ENCODE data around the gene OR6B2.
"Not testable (repeated sequence)": the region's sequence is repeated elsewhere in the genome, so short reads cannot be mapped to it uniquely, and the experiment has no call there.

The OR6B2 gene
- 0 reads per million in 18 experiments for total RNA-seq

- DNase-seq: no peak
Observed at GRCh38 chr2:240030379-240031094, at the start of gene OR6B2. Gene OR6B2 (minus strand): TSS chr2:240030429. CDS start chr2:240030429, 0 bp downstream.

- DNase-seq: no peak
Observed at GRCh38 chr2:240078631-240079030, 48.4 kb upstream of the OR6B2 start.

GRCh38 chr2:240077442-240077841 lies 47.2 kb upstream of the OR6B2 start:
- no peak for DNase-seq

GRCh38 chr2:240074545-240074944 lies 44.3 kb upstream of the OR6B2 start:
- DNase-seq: no peak

GRCh38 chr2:240070907-240071306 lies 40.7 kb upstream of the OR6B2 start:
- DNase-seq: no peak

- no peak for DNase-seq
Observed at GRCh38 chr2:240069829-240070228, 39.6 kb upstream of the OR6B2 start.

- no peak for DNase-seq
Observed at GRCh38 chr2:240068193-240068592, 38.0 kb upstream of the OR6B2 start.

GRCh38 chr2:240066489-240066888 lies 36.3 kb upstream of the OR6B2 start:
- DNase-seq: no peak

GRCh38 chr2:240064898-240065297 lies 34.7 kb upstream of the OR6B2 start:
- no peak for DNase-seq

- DNase-seq: peak; percentile 64 to 67
Observed at GRCh38 chr2:240060977-240061591, 30.9 kb upstream of the OR6B2 start.

GRCh38 chr2:240056678-240057077 lies 26.4 kb upstream of the OR6B2 start:
- DNase-seq: no peak

GRCh38 chr2:240055177-240055917 lies 25.1 kb upstream of the OR6B2 start:
- no peak for DNase-seq

GRCh38 chr2:240053173-240054155 lies 23.2 kb upstream of the OR6B2 start, which contains the start of gene OR6B3:
Gene OR6B3 (minus strand): TSS chr2:240053521.
- no peak for DNase-seq

GRCh38 chr2:240052524-240052923 lies 22.3 kb upstream of the OR6B2 start:
- DNase-seq: no peak

- no peak for DNase-seq
Observed at GRCh38 chr2:240051697-240052096, 21.5 kb upstream of the OR6B2 start.

GRCh38 chr2:240050278-240050677 lies 20.0 kb upstream of the OR6B2 start:
- no peak for DNase-seq

GRCh38 chr2:240048237-240048636 lies 18.0 kb upstream of the OR6B2 start:
- DNase-seq: no peak

GRCh38 chr2:240045098-240045497 lies 14.9 kb upstream of the OR6B2 start:
- no peak for DNase-seq

GRCh38 chr2:240044096-240044495 lies 13.9 kb upstream of the OR6B2 start:
- not testable (repeated sequence) for DNase-seq

GRCh38 chr2:240043279-240043989 lies 13.2 kb upstream of the OR6B2 start:
- no peak for DNase-seq

GRCh38 chr2:240042740-240043139 lies 12.5 kb upstream of the OR6B2 start:
- no peak for DNase-seq

GRCh38 chr2:240041363-240041762 lies 11.1 kb upstream of the OR6B2 start:
- DNase-seq: no peak

Data from inflammatory macrophage (primary cell).